ENCODE results near the gene NYAP1.
"Not testable (repeated sequence)": the region's sequence is repeated elsewhere in the genome, so short reads cannot be mapped to it uniquely, and the experiment has no call there.

The NYAP1 gene

DNA sequence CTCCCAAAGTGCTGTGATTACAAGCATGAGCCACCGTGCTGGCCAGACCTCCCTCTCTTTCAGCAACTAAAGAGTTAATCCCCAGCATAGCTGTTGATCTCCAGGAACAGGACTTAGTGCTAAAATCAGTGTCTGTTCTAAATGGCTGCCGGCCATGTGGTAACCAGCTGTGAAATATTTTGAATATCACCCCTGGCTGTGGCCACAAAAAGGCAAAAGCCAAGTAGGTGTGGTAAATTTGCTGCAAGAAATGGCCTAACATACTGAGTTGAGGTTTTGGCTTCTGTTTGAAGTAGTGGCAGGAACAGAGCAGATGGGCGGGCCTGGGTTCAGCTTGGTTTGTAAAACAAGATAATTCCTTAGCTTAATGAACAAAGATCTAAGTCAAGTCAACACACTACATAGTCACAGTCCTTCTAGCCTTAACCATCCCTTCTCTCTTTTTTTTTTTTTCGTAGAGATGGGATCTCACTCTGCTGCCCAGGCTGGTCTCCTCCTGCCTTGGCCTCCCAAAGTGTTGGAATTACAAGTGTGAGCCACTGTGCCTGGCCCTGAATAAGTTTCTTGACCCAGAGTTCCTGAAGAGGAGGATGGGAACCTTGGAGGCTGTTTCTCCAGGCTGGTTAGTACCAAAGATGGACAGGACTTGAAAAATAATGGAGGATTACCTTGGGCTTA, 32.5 kb downstream of the NYAP1 start:
- no peak for DNase-seq

GRCh38 chr7:100517305-100517704, 33.6 kb downstream of the NYAP1 start:
- DNase-seq: no peak

GRCh38 chr7:100519580-100519979, 35.9 kb downstream of the NYAP1 start:
- DNase-seq: no peak

GRCh38 chr7:100520138-100520537, 36.4 kb downstream of the NYAP1 start:
- DNase-seq: no peak

DNA sequence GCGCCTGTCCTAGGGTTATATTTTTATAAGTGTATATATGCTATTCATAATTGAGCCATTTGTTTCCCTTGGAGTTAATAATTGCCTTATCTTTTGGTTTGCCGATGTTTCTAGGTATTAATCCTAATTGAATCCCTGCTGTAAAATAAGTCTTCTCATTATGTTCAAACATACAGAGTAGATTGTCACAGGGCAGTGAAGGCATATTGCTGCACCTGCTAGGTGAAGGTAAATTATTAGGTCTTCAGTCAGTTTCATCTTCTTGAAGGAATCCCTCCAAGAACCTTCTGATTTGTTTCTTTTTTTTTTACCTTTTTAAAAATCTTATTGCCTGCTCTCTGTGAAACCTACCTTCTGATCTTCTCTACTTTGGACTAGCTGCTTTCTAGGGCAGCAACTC, 37.3 kb downstream of the NYAP1 start:
- no peak for DNase-seq

DNA sequence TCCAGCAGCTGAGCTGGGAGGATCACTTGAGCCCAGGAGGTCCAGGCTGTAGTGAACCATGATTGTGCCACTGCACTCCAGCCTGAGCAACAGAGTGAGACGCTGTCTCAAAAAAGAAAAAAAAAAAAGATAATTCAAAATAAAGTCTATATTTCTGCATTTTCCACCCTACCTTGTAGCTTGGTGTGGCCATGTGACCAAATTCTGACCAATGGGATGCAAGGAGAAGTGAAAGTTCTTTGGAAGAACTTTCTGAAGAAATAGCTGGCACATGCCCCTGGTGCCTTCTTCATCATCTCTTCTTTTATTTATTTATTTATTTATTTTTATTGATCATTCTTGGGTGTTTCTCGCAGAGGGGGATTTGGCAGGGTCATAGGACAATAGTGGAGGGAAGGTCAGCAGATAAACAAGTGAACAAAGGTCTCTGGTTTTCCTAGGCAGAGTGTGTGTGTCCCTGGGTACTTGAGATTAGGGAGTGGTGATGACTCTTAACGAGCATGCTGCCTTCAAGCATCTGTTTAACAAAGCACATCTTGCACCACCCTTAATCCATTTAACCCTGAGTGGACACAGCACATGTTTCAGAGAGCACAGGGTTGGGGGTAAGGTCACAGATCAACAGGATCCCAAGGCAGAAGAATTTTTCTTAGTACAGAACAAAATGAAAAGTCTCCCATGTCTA, 38.3 kb downstream of the NYAP1 start:
- not testable (repeated sequence) for DNase-seq

DNA sequence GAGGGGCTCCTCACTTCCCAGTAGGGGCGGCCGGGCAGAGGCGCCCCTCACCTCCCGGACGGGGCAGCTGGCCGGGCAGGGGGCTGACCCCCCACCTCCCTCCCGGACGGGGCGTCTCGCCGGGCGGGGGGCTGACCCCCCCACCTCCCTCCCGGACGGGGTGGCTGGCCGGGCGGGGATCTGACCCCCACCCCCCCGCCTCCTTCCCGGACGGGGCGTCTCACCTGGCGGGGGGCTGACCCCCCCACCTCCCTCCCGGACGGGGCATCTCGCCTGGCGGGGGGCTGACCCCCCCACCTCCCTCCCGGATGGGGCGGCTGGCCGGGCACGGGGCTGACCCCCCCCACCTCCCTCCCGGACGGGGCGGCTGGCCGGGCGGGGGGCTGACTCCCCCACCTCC, 39.5 kb downstream of the NYAP1 start:
- not testable (repeated sequence) for DNase-seq

DNA sequence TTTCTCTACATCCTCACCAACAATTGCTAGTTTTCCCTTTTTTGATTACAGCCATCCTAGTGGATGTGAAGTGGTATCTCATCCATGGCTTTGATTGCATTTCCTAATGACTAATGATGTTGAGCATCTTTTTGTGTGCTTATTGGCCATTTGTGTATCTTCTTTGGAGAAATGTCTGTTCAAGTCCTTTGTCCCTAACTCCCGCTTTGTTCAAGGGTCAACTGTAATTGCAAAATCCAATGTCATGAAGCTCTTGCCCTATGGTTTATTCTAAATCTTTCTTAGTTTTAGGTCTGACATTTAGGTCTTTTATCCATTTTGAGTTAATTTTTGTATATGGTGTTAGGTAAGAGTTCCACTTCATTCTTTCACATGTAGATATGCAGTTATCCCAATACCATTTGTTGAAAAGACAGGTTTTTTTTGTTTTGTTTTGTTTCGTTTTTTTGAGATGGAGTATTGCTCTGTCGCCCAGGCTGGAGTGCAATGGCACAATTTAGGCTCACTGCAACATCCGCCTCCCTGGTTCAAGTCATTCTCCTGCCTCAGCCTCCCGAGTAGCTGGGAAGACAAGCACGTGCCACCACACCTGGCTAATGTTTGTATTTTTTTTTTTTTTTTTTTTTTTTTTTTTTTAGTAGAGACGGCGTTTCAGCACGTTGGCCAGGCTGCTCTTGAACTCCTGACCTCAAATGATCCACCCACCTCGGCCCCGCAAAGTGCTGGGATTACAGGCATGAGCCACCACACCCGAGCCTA, 44.6 kb downstream of the NYAP1 start:
- not testable (repeated sequence) for DNase-seq

DNA sequence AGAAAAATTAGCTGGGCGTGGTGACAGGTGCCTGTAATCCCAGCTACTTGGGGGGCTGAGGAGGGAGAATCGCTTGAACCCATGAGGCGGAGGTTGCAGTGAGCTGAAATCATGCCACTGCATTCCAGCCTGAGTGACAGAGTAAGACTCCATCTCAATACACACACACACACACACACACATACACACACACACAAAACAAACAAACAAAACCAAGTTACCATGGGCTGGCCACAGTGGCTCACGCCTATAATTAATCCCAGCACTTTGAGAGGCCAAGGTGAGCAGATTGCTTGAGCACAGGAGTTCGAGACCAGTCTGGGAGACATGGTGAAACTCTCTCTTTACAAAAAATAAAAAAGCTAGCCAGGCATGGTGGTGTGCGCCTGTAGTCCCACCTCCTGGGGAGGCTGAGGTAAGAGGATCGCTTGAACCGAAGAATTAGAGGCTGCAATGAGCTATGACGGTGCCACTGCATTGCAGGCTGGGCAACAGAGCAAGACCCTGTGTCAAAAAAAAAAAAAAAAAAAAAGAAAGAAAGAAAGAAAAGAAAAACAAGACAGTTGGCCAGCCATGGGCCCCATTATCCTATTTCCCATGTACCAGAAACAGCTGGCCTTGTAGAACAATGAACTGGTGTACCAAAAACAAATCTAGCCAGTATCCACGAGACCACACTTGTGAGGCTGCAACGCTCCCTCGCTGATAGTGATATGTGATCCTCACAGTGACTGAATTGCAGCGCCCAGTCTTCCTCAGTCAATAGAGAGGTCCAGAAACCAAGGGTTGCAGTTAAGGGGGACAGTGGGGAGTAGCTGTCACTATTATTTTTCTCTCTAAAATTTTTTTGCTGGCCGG, 48.7 kb downstream of the NYAP1 start:
- no peak for DNase-seq

DNA sequence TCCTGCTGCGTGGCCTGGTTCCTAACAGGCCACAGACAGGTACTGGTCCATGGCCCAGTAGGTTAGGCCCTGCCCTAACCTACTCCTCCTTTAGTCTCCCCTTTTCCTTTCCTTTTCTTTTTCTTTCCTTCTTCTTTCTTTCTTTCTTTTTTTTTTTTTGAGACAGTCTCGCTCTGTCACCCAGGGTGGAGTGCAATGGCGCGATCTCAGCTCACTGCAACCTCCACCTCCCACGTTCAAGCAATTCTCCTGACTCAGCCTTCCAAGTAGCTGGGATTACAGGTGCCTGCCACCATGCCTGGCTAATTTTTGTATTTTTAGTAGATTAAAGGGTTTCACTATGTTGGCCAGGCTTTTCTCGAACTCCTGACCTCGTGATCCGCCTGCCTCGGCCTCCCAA, 52.3 kb downstream of the NYAP1 start:
- not testable (repeated sequence) for DNase-seq

DNA sequence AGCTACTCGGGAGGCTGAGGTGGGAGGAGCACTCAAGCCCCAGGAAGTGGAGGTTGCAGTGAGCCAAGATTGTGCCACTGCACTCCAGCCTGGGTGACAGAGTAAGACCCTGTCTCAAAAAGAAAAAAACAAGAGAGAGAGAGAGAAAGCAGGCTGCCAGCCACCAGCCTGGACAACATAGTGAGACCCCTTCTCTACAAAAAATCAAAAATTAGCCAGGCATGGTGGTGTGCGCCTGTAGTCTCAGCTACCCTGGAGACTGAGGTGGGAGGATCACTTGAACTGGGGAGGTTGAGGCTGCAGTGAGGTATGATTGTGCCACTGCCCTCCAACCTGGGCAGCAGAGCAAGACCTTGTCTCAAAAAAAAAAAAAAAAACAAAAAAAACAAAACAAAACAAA, 53.0 kb downstream of the NYAP1 start:
- DNase-seq: not testable (repeated sequence)

GRCh38 chr7:100538348-100538653, 54.6 kb downstream of the NYAP1 start:
- no peak for DNase-seq

DNA sequence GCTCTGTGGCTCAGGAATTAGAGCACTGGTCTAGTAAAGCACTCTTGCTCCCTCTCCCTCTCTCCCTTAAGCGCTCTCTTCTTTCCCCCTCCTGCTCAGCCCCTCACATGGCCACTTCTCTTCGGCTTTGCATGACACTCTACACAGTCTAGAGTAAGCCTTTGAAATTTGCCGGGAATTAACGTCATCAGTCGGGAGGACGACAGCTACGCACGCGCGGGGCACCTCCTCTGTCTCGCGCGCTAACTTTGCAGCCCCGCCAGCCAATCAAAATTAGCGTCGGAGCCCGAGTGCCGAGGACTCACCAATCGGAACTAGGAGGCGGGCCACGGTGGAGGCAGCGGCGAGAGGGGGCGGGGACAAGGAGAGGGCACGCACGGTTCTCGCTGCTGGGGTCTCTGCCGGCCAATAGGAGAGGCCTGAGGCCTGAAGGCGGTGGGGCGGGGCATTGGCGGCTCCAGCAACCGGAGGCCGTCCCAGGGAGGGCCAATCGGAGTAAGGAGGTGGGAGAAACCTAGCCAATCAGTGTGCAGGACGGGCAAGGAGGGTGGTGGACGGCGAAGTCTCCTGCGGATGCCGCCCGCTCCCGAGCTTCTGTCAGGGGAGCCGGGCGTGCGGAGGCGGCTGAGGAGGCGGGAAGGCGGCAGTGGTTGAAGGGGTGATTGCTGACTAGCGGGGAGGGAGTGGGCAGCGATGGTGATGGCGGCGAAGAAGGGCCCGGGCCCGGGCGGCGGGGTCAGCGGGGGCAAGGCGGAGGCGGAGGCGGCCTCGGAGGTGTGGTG, 55.1 kb downstream of the NYAP1 start, which contains the start of gene AGFG2:
TSS of gene AGFG2 (plus strand) at position 550 of the 782 bp plus-strand sequence. CDS start at position 694, 144 bp downstream.
- DNase-seq: peak; percentile 99

DNA sequence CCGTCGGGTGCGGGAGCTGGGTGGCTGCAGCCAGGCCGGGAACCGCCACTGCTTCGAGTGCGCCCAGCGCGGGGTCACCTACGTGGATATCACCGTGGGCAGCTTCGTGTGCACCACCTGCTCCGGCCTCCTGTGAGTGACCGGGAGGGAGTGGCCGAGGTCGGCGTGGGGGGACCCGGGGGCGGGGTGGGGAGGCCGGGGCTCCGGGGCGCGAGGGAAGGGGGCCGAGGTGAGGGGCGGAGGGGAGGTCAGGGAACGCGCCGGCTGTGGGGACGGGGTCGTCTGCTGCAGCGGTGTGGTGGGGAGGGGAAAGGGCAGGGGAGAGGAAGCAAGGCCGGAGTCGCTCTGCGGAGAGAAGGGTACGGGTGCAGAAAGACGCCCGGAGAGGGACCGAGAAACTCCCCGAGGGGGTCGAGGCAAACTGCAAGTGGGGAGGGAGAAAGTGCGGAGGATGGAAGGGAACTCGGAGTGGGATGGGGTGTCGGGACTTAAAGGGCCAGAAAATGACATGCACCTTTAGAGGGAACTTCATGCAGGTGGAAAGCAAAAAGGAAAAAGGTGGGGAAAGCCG, 55.8 kb downstream of the NYAP1 start:
- no peak for DNase-seq

- no peak for DNase-seq
Observed at GRCh38 chr7:100540073-100540723, 56.5 kb downstream of the NYAP1 start.

- not testable (repeated sequence) for DNase-seq
Observed at GRCh38 chr7:100541309-100541708, 57.6 kb downstream of the NYAP1 start.

GRCh38 chr7:100543586-100543985, 59.9 kb downstream of the NYAP1 start:
- no peak for DNase-seq

- DNase-seq: no peak
Observed at GRCh38 chr7:100544386-100544785, 60.7 kb downstream of the NYAP1 start.

Measured in DMS79 treated with DMSO at 0.1 percent for 48 hours (cell line).